Calu3 (cell line): Measurements from ENCODE around the gene UTS2B. TPM values are rescaled to one million over a fixed set of nuclear protein-coding genes. Genes with fewer than 3 reads are reported as not detected.

Experiments
- BruUV-seq: library from RNA; stranded (reverse); fragments of 400-500 nt; replicated peaks from 2 replicates; lab custom pipeline; 2021; lab: Mats Ljungman, UMichigan
- CTCF ChIA-PET: fragments of 300-600 bp; sonication (Branson Sonifier 250); formaldehyde crosslinking; loops from one replicate; lab custom pipeline; 2022; ENCODE audit warnings: antibody characterized with exemption; lab: Charles Lee
- DNase-seq: peaks from one replicate; pipeline ENCODE4 v3.0.0; 2022
- H3K27ac Mint-ChIP-seq: one replicate; pipeline ENCODE4 v1.8.0; 2022; ENCODE audit warnings: mixed read lengths; ENCODE audit not compliant: unreplicated experiment
- H3K27me3 Mint-ChIP-seq: one replicate; pipeline ENCODE4 v1.8.0; 2022; ENCODE audit warnings: mixed read lengths; ENCODE audit not compliant: unreplicated experiment
- H3K36me3 Mint-ChIP-seq: one replicate; pipeline ENCODE4 v1.8.0; 2022; ENCODE audit warnings: mild to moderate bottlenecking, moderate library complexity, mixed read lengths; ENCODE audit not compliant: insufficient read depth, unreplicated experiment
- H3K4me1 Mint-ChIP-seq: one replicate; pipeline ENCODE4 v1.8.0; 2022; ENCODE audit warnings: mild to moderate bottlenecking, low read depth, mixed read lengths; ENCODE audit not compliant: unreplicated experiment
- H3K4me3 Mint-ChIP-seq: one replicate; pipeline ENCODE4 v1.8.0; 2022; ENCODE audit warnings: mild to moderate bottlenecking, low read depth, moderate library complexity, mixed read lengths; ENCODE audit not compliant: unreplicated experiment
- H3K9me3 Mint-ChIP-seq: one replicate; pipeline ENCODE4 v1.8.0; 2022; ENCODE audit warnings: low read depth, mixed read lengths; ENCODE audit not compliant: unreplicated experiment
- CTCF ChIP-seq: fragments of 200-600 bp; IDR thresholded peaks from one replicate; pipeline ENCODE4 v1.8.0; 2022; ENCODE audit warnings: antibody characterized with exemption; ENCODE audit not compliant: unreplicated experiment
- intact Hi-C: fragments of 100-400 bp; cut with micrococcal nuclease; formaldehyde crosslinking; loops from one replicate; pipeline ENCODE4 v1.10.0; 2022; ENCODE audit not compliant: unreplicated experiment
- total RNA-seq: library from RNA; stranded (reverse); gene quantifications from 2 replicates; pipeline ENCODE4 v1.2.3, GENCODE V29; 2022

UTS2B gene
- total RNA-seq, 1 experiment from 2014 or later = 1.5 TPM

- Mint-ChIP-seq H3K36me3 (peaks cover 34% of the 10 kb centered on the region), H3K4me1 (peaks cover 42% of the 10 kb centered on the region)
- CTCF ChIA-PET = no interaction called here
Observed at GRCh38 chr3:191327526-191327925, 2.8 kb downstream of the UTS2B start.

GRCh38 chr3:191324936-191325335 is 5.4 kb downstream of the UTS2B start:
- no peak overlapping the region for H3K4me3 Mint-ChIP-seq
- H3K36me3 Mint-ChIP-seq = peaks cover 17% of the 10 kb centered on the region
- peaks cover 8% of the 10 kb centered on the region for H3K9me3 Mint-ChIP-seq
- CTCF ChIA-PET = no interaction called here
- no peak for DNase-seq
- no peaks in the 10 kb centered on the region for H3K27me3 Mint-ChIP-seq
- BruUV-seq = no TSS peak
- H3K27ac Mint-ChIP-seq = no peak overlapping the region
- no peak for TF ChIP-seq CTCF
- intact Hi-C loops = no loop called here
- H3K4me1 Mint-ChIP-seq = peaks cover 30% of the 10 kb centered on the region

More at GRCh38 chr3:191327526-191327925, 2.8 kb downstream of the UTS2B start:
- H3K4me3 Mint-ChIP-seq = no peak overlapping the region
- DNase-seq = no peak
- H3K27me3 Mint-ChIP-seq = no peaks in the 10 kb centered on the region
- H3K9me3 Mint-ChIP-seq = peaks cover 6% of the 10 kb centered on the region
- no TSS peak for BruUV-seq
- intact Hi-C loops = no loop called here
- H3K27ac Mint-ChIP-seq = no peak overlapping the region
- no peak for TF ChIP-seq CTCF

GRCh38 chr3:191321019-191321767 is 9.1 kb downstream of the UTS2B start:
- no peak for DNase-seq
- BruUV-seq = no TSS peak
- Mint-ChIP-seq H3K27me3 (no peaks in the 10 kb centered on the region), H3K9me3 (peaks cover 8% of the 10 kb centered on the region), H3K36me3 (no peaks in the 10 kb centered on the region), H3K27ac (no peak overlapping the region), H3K4me1 (peaks cover 26% of the 10 kb centered on the region), H3K4me3 (no peak overlapping the region)
- intact Hi-C loops = no loop called here
- TF ChIP-seq CTCF = no peak
- CTCF ChIA-PET = interaction anchor here (0.7 kb wide), 1 partner anchor 197 kb away, joined by 3 read pairs; no protein-coding TSS in a partner anchor

GRCh38 chr3:191320316-191320715 is 10.0 kb downstream of the UTS2B start:
- H3K27ac Mint-ChIP-seq = no peak overlapping the region
- no peaks in the 10 kb centered on the region for H3K27me3 Mint-ChIP-seq
- no TSS peak for BruUV-seq
- H3K9me3 Mint-ChIP-seq = peaks cover 8% of the 10 kb centered on the region
- intact Hi-C loops = no loop called here
- no peak for TF ChIP-seq CTCF
- no peak for DNase-seq
- no peak overlapping the region for H3K4me3 Mint-ChIP-seq
- H3K36me3 Mint-ChIP-seq = no peaks in the 10 kb centered on the region
- peaks cover 25% of the 10 kb centered on the region for H3K4me1 Mint-ChIP-seq
- CTCF ChIA-PET = interaction anchor here (0.7 kb wide), 1 partner anchor 198 kb away, joined by 3 read pairs; no protein-coding TSS in a partner anchor
